Natural killer cell treated with Interleukin-12 subunit alpha and Interleukin-12 subunit beta and Interleukin-15 and Interleukin-18, amount 100 ng/mL, for 72 hours (primary cell): ENCODE data around the gene SMG7. TPM values are rescaled to one million over a fixed set of nuclear protein-coding genes. Genes with fewer than 3 reads are reported as not detected.

Experiments used
- ATAC-seq, 2 donors: fragments of 150-1000 bp; cut with Tn5 transposase in 1 of 2; sonication (Bioruptor Pico), chemical (Tn5 transposase) in 1 of 2; 2 replicates each; pipeline ENCODE4 v1.10.0; 2021
- DNase-seq: peaks from one replicate; pipeline ENCODE4 v3.0.0; 2022; ENCODE audit warnings: low spot score
- H3K27ac Mint-ChIP-seq, 2 donors: 1 replicate in 1 of 2; 2 replicates in 1 of 2; pipeline ENCODE4 v1.8.0; 2022; ENCODE audit warnings: mixed read lengths in 2 of 2, mild to moderate bottlenecking in 1 of 2, moderate library complexity in 1 of 2
- H3K27me3 Mint-ChIP-seq, 2 donors: 1 replicate in 1 of 2; 2 replicates in 1 of 2; pipeline ENCODE4 v1.8.0; 2022; ENCODE audit warnings: mixed read lengths in 2 of 2
- H3K36me3 Mint-ChIP-seq: one replicate; pipeline ENCODE4 v1.8.0; 2022; ENCODE audit warnings: mixed read lengths
- H3K4me1 Mint-ChIP-seq, 2 donors: 1 replicate in 1 of 2; 2 replicates in 1 of 2; pipeline ENCODE4 v1.8.0; 2022; ENCODE audit warnings: low read depth in 2 of 2, mixed read lengths in 2 of 2, mild to moderate bottlenecking in 1 of 2
- H3K4me3 Mint-ChIP-seq: one replicate; pipeline ENCODE4 v1.8.0; 2022; ENCODE audit warnings: mixed read lengths
- H3K9me3 Mint-ChIP-seq: 2 replicates; pipeline ENCODE4 v1.8.0; 2022; ENCODE audit warnings: mixed read lengths
- total RNA-seq, 2 donors: library from RNA; stranded (reverse); gene quantifications; one replicate each; pipeline ENCODE4 v1.2.3, GENCODE V29; 2022

The SMG7 gene
- total RNA-seq, 2 donors from 2014 or later, result 90.2 to 96.1 TPM

DNA sequence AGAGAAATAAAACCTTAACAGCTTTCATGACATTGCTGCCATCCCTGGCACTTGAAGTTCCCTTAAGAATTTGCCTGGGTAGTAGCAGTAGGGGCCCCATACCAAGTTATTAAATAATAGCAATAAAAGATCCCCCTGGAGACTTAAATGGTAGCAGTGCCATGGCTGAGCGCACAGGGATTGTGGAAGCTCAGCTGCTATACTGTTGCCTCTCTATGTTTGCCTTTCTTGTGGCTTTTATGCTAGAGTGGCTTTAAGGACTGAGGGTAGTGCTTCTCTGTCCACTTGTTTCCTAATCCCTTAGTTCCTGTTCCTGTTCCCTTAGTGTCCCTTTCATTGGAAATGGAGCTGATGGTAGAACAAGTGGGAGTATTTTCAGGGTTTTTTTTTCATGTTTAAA, 75.8 kb downstream of the SMG7 start:
- H3K4me3 Mint-ChIP-seq, result no peak overlapping the region
- H3K27me3 Mint-ChIP-seq, result no peaks in the 10 kb centered on the region
- H3K9me3 Mint-ChIP-seq, result no peaks in the 10 kb centered on the region
- DNase-seq, result no peak
- H3K4me1 Mint-ChIP-seq, result peaks cover 8 to 13% of the 10 kb centered on the region in 2 donors
- peaks cover 38% of the 10 kb centered on the region for H3K36me3 Mint-ChIP-seq
- H3K27ac Mint-ChIP-seq, result no peak overlapping the region
- no peak for ATAC-seq

DNA sequence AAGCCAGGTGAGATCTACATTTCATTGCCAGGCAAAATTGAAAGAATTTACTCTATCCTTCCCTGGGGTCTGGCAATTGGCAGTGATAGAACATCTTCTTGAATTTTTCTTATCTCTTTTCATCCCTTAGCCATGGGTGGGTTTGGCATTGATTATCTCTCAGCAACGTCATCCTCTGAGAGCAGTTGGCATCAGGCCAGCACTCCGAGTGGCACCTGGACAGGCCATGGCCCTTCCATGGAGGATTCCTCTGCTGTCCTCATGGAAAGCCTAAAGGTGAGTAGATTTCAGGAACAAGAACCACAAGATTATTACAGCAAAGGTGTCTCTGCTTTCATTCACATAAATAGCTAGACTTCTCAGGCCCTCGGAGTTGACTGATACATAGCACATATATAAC, 78.6 kb downstream of the SMG7 start:
- peak overlapping the region in 1 of 2 donors; percentile 41 for H3K27ac Mint-ChIP-seq
- peaks cover 29% of the 10 kb centered on the region for H3K36me3 Mint-ChIP-seq
- DNase-seq, result no peak
- no peak overlapping the region for H3K4me3 Mint-ChIP-seq
- H3K4me1 Mint-ChIP-seq, result peaks cover 3 to 13% of the 10 kb centered on the region in 2 donors
- no peaks in the 10 kb centered on the region for H3K9me3 Mint-ChIP-seq
- H3K27me3 Mint-ChIP-seq, result no peaks in the 10 kb centered on the region
- ATAC-seq, result no peak

DNA sequence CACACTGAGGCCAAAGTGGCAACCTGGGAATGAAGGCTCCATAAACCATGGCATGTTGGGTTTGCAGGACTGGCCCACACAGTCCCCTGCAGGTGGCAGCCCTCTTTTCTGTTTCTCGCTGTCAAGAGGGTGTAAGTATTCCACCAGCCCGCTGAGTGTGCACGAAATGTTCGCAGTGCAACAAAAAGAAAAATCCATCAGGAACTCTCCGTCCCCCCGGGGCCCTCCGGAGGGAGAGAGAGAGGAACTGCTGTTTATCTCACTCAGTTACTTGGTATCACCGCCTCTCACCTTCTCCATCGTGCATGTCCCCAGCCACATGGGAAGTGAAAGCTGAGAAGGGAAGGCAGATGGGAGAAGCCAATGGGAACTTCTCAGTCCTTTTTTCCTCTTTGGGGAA, 79.6 kb downstream of the SMG7 start:
- H3K9me3 Mint-ChIP-seq, result no peaks in the 10 kb centered on the region
- H3K27ac Mint-ChIP-seq, result no peak overlapping the region
- ATAC-seq, result no peak
- peaks cover 2 to 8% of the 10 kb centered on the region in 2 donors for H3K4me1 Mint-ChIP-seq
- no peaks in the 10 kb centered on the region for H3K27me3 Mint-ChIP-seq
- no peak overlapping the region for H3K4me3 Mint-ChIP-seq
- no peak for DNase-seq
- peaks cover 24% of the 10 kb centered on the region for H3K36me3 Mint-ChIP-seq

DNA sequence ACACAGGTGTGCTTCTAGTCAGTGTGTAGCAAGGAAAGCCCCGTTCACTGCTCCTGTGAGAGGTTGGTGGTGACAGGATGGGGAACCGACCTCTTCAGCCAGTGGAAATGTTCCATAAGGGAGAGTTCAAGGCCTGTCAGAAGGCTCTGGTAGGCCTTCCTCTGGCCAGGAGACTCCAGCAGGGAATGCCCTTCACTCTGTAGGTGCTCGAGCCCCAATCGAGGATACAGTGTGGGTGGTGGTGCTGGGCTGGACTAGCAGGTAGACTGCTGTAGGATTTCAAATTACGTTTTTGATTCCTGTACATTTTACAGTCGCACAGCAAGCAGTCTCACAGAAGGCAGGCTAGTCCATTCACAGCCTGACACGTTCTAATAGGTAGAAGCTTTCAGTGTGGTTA, 80.1 kb downstream of the SMG7 start:
- Mint-ChIP-seq H3K36me3 (peaks cover 19% of the 10 kb centered on the region), H3K27ac (no peak overlapping the region), H3K4me3 (no peak overlapping the region)

DNA sequence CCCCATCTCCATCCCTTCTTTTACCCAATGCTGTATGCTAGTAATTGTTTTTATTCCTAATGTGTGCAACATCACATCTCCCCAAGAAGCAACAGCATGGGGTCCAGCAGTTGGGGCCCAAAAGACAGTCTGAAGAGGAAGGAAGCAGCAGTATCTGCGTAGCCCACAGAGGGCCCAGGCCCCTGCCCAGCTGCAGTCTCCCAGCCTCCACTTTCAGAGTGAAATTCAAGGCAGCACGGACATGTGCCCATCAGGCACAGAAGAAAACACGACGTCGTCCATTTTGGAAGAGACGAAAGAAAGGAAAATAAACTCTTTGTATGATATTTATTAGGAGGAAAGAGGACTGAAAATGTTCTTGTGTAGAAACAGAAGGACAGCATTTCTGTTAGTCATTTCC, 80.6 kb downstream of the SMG7 start:
- no peaks in the 10 kb centered on the region for H3K27me3 Mint-ChIP-seq
- H3K4me1 Mint-ChIP-seq, result no peaks in the 10 kb centered on the region
- DNase-seq (no peak), ATAC-seq (no peak)
- no peak overlapping the region for H3K4me3 Mint-ChIP-seq
- H3K36me3 Mint-ChIP-seq, result peaks cover 16% of the 10 kb centered on the region
- peak overlapping the region in 1 of 2 donors; percentile 5 for H3K27ac Mint-ChIP-seq
- no peaks in the 10 kb centered on the region for H3K9me3 Mint-ChIP-seq

More for the DNA sequence above, 80.1 kb downstream of the SMG7 start:
- H3K4me1 Mint-ChIP-seq, result peaks cover 0 to 3% of the 10 kb centered on the region in 2 donors
- no peaks in the 10 kb centered on the region for H3K27me3 Mint-ChIP-seq
- H3K9me3 Mint-ChIP-seq, result no peaks in the 10 kb centered on the region
- DNase-seq, result no peak
- ATAC-seq, result no peak

DNA sequence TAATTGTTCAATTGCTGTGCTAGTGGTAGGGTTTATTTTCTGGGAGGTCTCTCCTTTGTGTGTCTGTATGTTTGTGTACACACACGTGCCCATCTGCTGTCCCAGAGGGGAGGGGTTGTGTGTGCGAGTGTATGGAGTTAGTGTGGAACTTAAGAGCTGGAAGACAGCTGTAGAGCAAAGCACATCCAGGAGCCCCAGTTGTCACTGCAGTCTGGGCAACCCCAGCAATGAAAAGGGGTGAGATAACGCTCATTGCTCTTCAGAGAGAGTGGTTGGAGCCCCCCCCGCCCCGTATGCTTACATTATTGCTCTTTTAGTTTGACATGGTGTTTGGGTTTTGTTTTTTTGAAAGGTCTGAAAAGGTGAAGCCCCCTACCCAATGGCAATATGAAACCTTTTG, 81.0 kb downstream of the SMG7 start:
- DNase-seq (no peak), ATAC-seq (no peak)
- Mint-ChIP-seq H3K36me3 (peaks cover 16% of the 10 kb centered on the region), H3K27me3 (no peaks in the 10 kb centered on the region), H3K4me3 (no peak overlapping the region), H3K9me3 (no peaks in the 10 kb centered on the region), H3K4me1 (no peaks in the 10 kb centered on the region), H3K27ac (peak overlapping the region in 1 of 2 donors; percentile 5)

DNA sequence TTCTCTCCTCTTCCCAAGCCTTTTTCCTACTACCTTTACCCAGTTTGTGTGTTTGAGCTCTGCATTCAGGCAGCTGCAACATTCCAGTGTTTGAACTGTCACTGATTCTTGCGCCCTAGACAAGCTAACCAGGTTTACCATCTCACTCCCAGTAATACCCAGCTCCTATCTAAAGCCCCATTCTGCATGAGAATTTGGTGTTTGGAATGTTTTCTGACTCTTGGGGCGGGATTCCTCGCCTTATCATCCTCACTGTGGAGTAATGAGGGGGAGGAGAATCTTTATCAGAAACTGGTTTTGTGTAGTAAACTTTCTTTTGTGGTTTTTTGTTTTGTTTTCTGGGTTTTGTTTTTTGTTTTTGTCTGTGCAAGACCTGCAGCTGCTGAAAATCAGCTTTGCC, 81.5 kb downstream of the SMG7 start:
- no peaks in the 10 kb centered on the region for H3K9me3 Mint-ChIP-seq
- H3K27me3 Mint-ChIP-seq, result no peaks in the 10 kb centered on the region
- no peaks in the 10 kb centered on the region for H3K4me1 Mint-ChIP-seq
- no peak overlapping the region for H3K27ac Mint-ChIP-seq
- ATAC-seq, result no peak
- H3K36me3 Mint-ChIP-seq, result peaks cover 16% of the 10 kb centered on the region
- no peak for DNase-seq
- H3K4me3 Mint-ChIP-seq, result no peak overlapping the region

DNA sequence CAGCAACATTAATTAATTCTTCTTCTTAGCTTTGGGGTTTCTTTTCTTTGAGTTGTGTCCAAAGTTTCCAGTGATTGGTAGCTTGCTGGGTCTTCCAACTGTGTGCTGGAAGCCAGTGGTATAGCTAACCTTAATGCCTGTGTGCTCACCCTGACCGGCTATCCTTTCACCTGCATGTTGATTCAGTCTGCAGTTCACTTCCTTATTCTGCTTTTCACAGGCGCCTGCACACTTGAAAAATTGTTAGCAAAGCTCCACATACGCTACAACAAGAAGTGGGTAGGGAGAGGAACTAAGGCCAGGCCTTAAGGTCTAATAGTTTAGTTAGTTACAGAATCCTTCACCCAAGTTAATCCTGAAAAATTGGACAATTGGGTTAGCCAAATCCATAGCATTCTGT, 82.3 kb downstream of the SMG7 start:
- Mint-ChIP-seq H3K36me3 (peaks cover 16% of the 10 kb centered on the region), H3K27me3 (no peaks in the 10 kb centered on the region), H3K27ac (no peak overlapping the region), H3K4me1 (no peaks in the 10 kb centered on the region), H3K4me3 (no peak overlapping the region), H3K9me3 (no peaks in the 10 kb centered on the region)
- no peak for DNase-seq
- no peak for ATAC-seq

DNA sequence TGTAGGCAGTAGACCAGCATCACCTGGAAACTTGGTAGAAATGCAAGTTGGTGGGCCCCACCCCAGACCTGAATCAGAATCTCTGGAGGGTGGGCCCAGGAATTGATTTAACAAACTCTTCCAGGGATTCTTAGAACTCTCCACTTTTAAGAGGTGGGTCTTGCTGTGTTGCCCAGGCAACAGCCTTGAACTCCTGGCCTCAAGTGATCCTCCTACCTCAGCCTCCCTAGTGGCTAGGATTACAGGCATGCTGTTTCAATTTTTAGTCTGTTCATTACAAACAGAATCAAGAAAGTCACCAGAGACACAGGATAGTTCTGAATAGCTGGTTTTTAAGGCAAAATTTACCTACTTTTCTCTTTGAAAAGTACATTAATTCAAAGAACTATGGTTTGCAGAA, 86.8 kb downstream of the SMG7 start:
- ATAC-seq (no peak), DNase-seq (no peak)
- H3K27me3 Mint-ChIP-seq, result no peaks in the 10 kb centered on the region
- H3K27ac Mint-ChIP-seq, result no peak overlapping the region
- H3K9me3 Mint-ChIP-seq, result no peaks in the 10 kb centered on the region
- H3K4me3 Mint-ChIP-seq, result no peak overlapping the region
- no peaks in the 10 kb centered on the region for H3K36me3 Mint-ChIP-seq
- no peaks in the 10 kb centered on the region for H3K4me1 Mint-ChIP-seq

DNA sequence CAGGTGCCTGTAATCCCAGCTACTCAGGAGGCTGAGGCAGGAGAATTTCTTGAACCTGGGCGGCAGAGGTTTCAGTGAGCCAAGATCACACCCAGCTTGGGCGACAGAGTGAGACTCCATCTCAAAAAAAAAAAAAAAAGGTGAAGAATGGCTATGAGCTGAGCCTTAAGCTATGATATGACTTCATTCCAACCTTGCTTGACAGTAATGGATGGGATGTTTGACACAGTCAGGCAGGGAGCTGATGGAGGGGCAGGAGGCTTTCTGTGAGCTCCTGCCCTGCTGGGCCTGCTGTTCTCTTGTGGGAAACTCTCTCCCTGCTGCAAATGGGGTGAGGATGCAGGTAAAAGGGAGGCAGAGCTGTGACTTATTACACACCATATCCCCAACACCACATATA, 90.4 kb downstream of the SMG7 start:
- H3K9me3 Mint-ChIP-seq, result no peaks in the 10 kb centered on the region
- no peak for DNase-seq
- ATAC-seq, result no peak
- H3K27ac Mint-ChIP-seq, result no peak overlapping the region
- peaks cover 0 to 4% of the 10 kb centered on the region in 2 donors for H3K4me1 Mint-ChIP-seq
- H3K4me3 Mint-ChIP-seq, result no peak overlapping the region
- H3K27me3 Mint-ChIP-seq, result no peaks in the 10 kb centered on the region
- H3K36me3 Mint-ChIP-seq, result no peaks in the 10 kb centered on the region

DNA sequence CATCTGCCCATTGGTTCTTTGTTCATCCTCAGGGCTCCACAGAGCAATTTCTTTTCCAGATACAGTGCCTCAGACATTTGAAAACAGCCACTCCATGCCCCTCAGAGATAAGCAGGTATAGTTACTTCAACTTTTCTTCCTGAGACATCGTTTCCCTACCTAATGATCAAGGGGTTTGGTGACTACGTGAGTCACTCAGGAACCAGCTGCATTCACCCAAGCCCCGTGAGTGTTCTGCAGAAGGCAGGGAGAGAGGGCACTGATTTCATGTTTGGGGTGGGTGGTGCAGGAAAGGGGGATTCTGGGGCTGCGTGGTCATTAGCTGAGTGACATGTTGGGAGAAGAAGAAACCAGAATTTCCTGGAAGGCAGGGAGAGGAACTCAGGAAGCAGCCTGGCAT, 93.0 kb downstream of the SMG7 start:
- Mint-ChIP-seq H3K36me3 (no peaks in the 10 kb centered on the region), H3K9me3 (no peaks in the 10 kb centered on the region), H3K27me3 (peaks cover 0 to 6% of the 10 kb centered on the region in 2 donors), H3K4me1 (peaks cover 0 to 5% of the 10 kb centered on the region in 2 donors), H3K4me3 (no peak overlapping the region), H3K27ac (no peak overlapping the region)
- ATAC-seq, result no peak
- DNase-seq, result no peak

DNA sequence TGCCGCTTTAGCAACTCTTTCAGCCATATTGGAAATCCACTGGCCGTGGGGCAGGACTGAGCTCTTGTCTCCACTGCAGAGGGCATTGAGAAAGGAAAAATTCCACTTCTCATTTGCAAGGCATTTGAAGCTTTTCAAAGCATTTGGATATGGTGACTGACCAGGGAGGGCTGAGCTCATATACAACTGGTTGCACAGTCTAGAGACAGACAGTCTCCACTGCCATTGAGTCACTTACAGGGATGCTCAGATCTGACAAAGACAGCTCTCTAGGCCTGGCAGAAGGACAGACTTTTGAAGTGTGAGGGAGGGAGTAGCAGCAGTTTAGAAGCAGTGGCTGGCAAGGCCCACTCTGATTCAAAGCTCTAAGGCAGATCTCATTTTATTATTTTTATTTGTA, 93.7 kb downstream of the SMG7 start:
- no peak overlapping the region for H3K4me3 Mint-ChIP-seq
- H3K27ac Mint-ChIP-seq, result no peak overlapping the region
- H3K36me3 Mint-ChIP-seq, result no peaks in the 10 kb centered on the region
- peaks cover 0 to 5% of the 10 kb centered on the region in 2 donors for H3K4me1 Mint-ChIP-seq
- peaks cover 0 to 6% of the 10 kb centered on the region in 2 donors for H3K27me3 Mint-ChIP-seq
- ATAC-seq (no peak), DNase-seq (no peak)
- no peaks in the 10 kb centered on the region for H3K9me3 Mint-ChIP-seq

DNA sequence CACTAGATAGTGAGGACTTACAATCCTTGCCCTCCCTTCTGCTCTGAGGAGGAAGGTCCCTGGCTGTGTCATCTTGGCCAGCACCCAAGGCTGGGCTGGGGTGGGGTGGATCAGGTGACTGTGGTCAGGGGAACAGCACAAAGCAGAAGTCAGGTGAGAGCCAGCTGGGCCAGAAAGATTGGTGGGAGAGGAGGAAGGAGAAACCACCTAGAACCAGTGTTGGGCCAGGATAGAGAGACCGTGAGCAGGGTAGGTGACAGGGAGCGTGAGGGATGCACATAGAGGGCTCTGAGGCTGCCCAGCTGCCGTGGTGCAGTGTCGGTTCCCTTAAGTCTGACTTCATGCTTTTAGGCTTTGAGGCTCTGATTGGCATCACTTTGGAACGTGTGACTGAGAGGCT, 95.3 kb downstream of the SMG7 start:
- ATAC-seq (peak in 1 of 2 donors; percentile 34), DNase-seq (no peak)
- Mint-ChIP-seq H3K9me3 (no peaks in the 10 kb centered on the region), H3K36me3 (no peaks in the 10 kb centered on the region), H3K27me3 (peaks cover 0 to 6% of the 10 kb centered on the region in 2 donors), H3K4me1 (peaks cover 0 to 5% of the 10 kb centered on the region in 2 donors), H3K27ac (no peak overlapping the region), H3K4me3 (no peak overlapping the region)

DNA sequence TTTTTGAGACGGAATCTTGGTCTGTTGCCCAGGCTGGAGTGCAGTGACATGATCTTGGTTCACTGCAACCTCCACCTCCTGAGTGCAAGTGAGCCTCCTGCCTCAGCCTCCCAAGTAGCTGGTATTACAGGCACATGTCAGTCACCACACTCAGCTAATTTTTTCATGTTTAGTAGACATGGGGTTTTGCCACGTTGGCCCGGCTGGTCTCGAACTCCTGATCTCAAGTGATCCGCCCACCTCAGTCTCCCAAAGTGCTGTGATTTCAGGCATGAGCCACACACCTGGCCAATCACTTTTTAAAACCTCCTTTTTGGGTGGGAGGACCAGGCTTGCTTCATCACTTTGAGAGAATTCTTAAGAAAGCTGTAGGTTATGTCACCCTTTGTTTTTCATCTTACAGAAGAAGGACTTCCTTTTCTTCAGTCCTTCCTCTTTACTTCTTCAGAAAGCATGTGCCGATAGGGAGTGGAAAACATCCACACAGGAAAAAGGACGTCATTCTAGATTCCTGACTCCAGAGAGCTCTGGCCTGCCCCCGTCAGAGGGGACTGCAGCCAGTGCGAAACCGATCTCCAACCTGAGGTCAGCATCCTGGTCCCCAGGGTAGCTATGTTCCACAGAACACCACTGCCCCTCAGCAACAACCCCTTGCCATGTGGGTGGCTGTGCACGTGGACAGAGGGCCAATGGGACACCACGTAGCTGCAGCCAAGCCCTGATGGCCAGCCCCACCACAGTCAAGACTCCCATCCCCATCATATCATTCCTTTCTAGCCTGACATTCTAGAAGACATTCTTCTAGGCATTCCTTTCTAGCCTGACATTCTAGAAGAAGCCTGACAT, 96.1 kb downstream of the SMG7 start:
- no peaks in the 10 kb centered on the region for H3K9me3 Mint-ChIP-seq
- no peaks in the 10 kb centered on the region for H3K36me3 Mint-ChIP-seq
- peak overlapping the region in 1 of 2 donors; percentile 43 for H3K27ac Mint-ChIP-seq
- no peak overlapping the region for H3K4me3 Mint-ChIP-seq
- peaks cover 0 to 5% of the 10 kb centered on the region in 2 donors for H3K4me1 Mint-ChIP-seq
- peaks cover 0 to 6% of the 10 kb centered on the region in 2 donors for H3K27me3 Mint-ChIP-seq
- no peak for ATAC-seq
- no peak for DNase-seq
